ENCODE measurements around the gene CERS1.

CERS1 gene

DNA sequence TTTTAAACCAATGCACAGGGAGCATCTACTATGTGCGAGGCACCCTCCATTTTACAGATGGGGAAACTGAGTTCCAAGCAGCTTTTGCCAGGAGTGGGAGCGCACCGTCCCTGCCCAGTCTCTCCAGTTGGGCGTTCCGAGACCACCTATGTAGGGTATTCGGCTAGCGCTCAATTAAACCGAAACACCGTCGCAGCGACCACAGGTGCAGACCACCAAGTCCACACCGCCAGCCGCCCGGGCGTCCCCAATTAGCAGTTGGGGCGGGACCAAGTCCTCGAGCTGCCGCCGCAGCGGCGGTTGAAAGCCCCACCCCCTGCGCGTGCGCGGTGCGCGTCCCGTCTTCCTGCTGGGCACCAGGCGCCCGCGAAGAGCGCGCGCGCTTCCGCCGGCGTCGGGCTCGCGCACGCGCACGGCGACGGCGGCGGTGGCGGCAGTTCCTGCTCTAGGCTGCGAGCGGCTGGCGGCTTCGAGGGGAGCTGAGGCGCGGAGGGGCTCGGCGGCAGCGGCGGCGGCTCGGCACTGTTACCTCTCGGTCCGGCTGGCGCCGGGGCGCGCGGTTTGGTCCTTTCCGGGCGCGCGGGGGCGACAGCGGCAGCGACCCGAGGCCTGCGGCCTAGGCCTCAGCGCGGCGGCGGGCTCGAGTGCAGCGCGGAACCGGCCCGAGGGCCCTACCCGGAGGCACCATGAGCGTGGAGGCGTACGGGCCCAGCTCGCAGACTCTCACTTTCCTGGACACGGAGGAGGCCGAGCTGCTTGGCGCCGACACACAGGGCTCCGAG lies 64.2 kb downstream of the CERS1 start, which contains the start of gene UPF1:
TSS of gene UPF1 (plus strand) at position 436 of the 782 bp plus-strand sequence. CDS start at position 687, 251 bp downstream.
- Histone ChIP-seq H3K9me3 (0 out of 2 replicates have a peak, but pooled peaks cover under 1% of the 10 kb centered on the region), H3K36me3 (replicated peaks) (peaks cover 22% of the 10 kb centered on the region), H3K4me3 (peak within 1 kb of the TSS; percentile 80), H3K27me3 (ENCODE audit: low read depth) (no peaks in the 10 kb centered on the region), H3K4me1 (peaks cover 10% of the 10 kb centered on the region)
- in situ Hi-C loops (cut with MboI; ENCODE audit: low sequenced_read_pairs), result no loop called here
- DNase-seq (ENCODE audit: low spot score in 2 of 2), result peak; percentile 84 to 98

DNA sequence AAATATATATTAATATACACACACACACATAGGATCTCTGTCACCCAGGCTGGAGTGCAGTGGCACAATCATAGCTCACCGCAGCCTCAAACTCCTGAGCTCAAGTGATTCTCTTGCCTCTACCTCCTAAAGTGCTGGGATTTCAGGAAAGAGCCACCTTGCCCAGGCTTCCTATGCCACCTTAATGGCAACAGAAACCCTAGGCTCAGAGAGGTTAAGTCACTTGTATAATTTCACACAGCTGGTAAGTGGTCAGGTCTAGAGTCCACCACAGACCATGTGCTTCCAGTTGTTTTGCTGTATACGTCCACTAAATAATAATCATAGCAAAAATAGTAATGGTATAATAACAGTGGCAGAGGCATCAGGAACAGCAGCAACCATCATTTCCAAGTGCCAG lies 65.5 kb downstream of the CERS1 start:
- Histone ChIP-seq H3K36me3 (replicated peaks) (peaks cover 13% of the 10 kb centered on the region), H3K4me3 (no peak overlapping the region), H3K4me1 (peaks cover 10% of the 10 kb centered on the region), H3K27me3 (ENCODE audit: low read depth) (no peaks in the 10 kb centered on the region), H3K9me3 (0 out of 2 replicates have a peak, but pooled peaks cover 2% of the 10 kb centered on the region)
- in situ Hi-C loops (cut with MboI; ENCODE audit: low sequenced_read_pairs), result no loop called here
- DNase-seq (ENCODE audit: low spot score in 2 of 2), result no peak

DNA sequence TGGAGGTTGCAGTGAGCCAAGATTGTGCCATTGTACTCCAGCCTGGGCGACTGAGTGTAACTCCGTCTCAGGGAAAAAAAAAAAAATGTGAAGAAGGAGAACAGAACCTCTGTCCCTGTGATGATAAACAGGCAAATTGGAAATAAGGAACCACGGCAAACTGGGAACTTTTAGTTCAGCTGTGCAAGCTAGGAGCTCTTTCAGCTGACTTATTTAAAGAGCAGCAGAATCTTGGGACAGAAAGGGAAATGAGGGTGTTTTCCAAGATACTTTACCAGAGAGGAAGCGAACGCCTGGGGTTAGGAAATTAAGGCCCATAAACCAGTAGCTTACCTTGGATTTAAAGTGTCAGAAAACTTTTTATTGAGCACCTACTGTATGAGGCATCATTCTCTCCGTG lies 67.2 kb downstream of the CERS1 start:
- in situ Hi-C loops (cut with MboI; ENCODE audit: low sequenced_read_pairs), result no loop called here
- Histone ChIP-seq H3K4me1 (peaks cover 3% of the 10 kb centered on the region), H3K9me3 (0 out of 2 replicates have a peak, but pooled peaks cover 2% of the 10 kb centered on the region), H3K36me3 (replicated peaks) (peaks cover 3% of the 10 kb centered on the region; the same call in 1 of the 2 replicates), H3K27me3 (ENCODE audit: low read depth) (no peaks in the 10 kb centered on the region), H3K4me3 (no peak overlapping the region)
- no peak for DNase-seq (ENCODE audit: low spot score in 2 of 2)
